Astrocyte (in vitro differentiated cells and primary cell): ENCODE measurements around the gene SLFN14. TPM values are rescaled to one million over a fixed set of nuclear protein-coding genes. Genes with fewer than 3 reads are reported as not detected.

Source experiments
- DNase-seq: peaks from one replicate; pipeline ENCODE4 v3.0.0-alpha.2; 2010; ENCODE audit warnings: low read depth
- FAIRE-seq: peaks from 2 replicates; lab custom pipeline; 2011; peaks lifted over from hg19 to GRCh38; lab: Jason Lieb, UNC
- H2AFZ ChIP-seq: 2 replicates; pipeline ENCODE4 v1.6.0; 2012; ENCODE audit warnings: low read depth, low read length, inconsistent platforms
- H3K27ac ChIP-seq: 2 replicates; pipeline ENCODE4 v1.5.1; 2011; ENCODE audit warnings: low read depth, low read length, inconsistent platforms
- H3K27me3 ChIP-seq: 2 replicates; pipeline ENCODE4 v1.6.0; 2011; ENCODE audit warnings: low read length, inconsistent platforms; ENCODE audit not compliant: insufficient read depth
- H3K36me3 ChIP-seq: 2 replicates; pipeline ENCODE4 v1.5.1; 2011; ENCODE audit warnings: low read length, inconsistent platforms; ENCODE audit not compliant: insufficient read depth
- H3K4me1 ChIP-seq: 2 replicates; pipeline ENCODE4 v1.5.1; 2011; ENCODE audit warnings: low read length, inconsistent platforms; ENCODE audit not compliant: insufficient read depth
- H3K4me2 ChIP-seq: 2 replicates; pipeline ENCODE4 v1.6.0; 2012; ENCODE audit warnings: low read length, inconsistent platforms
- H3K4me3 ChIP-seq: 2 replicates; pipeline ENCODE4 v1.5.1; 2011; ENCODE audit warnings: low read depth, mild to moderate bottlenecking, low read length, inconsistent platforms; ENCODE audit not compliant: insufficient read depth
- H3K79me2 ChIP-seq: 2 replicates; pipeline ENCODE4 v1.6.0; 2012; ENCODE audit warnings: mild to moderate bottlenecking, low read length, inconsistent platforms; ENCODE audit not compliant: insufficient read depth
- H3K9ac ChIP-seq: 2 replicates; pipeline ENCODE4 v1.6.0; 2012; ENCODE audit warnings: mild to moderate bottlenecking, low read length, inconsistent platforms
- H3K9me3 ChIP-seq: 2 replicates; pipeline ENCODE4 v1.5.1; 2012; ENCODE audit warnings: low read depth, mild to moderate bottlenecking, low read length, inconsistent platforms; ENCODE audit not compliant: insufficient read depth
- H4K20me1 ChIP-seq: 2 replicates; pipeline ENCODE4 v1.6.0; 2012; ENCODE audit warnings: low read length, inconsistent platforms; ENCODE audit not compliant: insufficient read depth
- H3K27ac Mint-ChIP-seq: one replicate; pipeline ENCODE4 v1.8.0; 2021; ENCODE audit warnings: mild to moderate bottlenecking, mixed read lengths; ENCODE audit not compliant: unreplicated experiment
- H3K27me3 Mint-ChIP-seq: one replicate; pipeline ENCODE4 v1.8.0; 2021; ENCODE audit warnings: low read depth, mixed read lengths; ENCODE audit not compliant: unreplicated experiment
- H3K36me3 Mint-ChIP-seq: one replicate; pipeline ENCODE4 v1.8.0; 2021; ENCODE audit warnings: low read depth, mixed read lengths; ENCODE audit not compliant: unreplicated experiment
- H3K4me1 Mint-ChIP-seq: one replicate; pipeline ENCODE4 v1.8.0; 2021; ENCODE audit warnings: low read depth, mixed read lengths; ENCODE audit not compliant: unreplicated experiment
- H3K4me3 Mint-ChIP-seq: one replicate; pipeline ENCODE4 v1.8.0; 2021; ENCODE audit warnings: mild to moderate bottlenecking, moderate library complexity, mixed read lengths; ENCODE audit not compliant: unreplicated experiment
- H3K9me3 Mint-ChIP-seq: one replicate; pipeline ENCODE4 v1.8.0; 2021; ENCODE audit warnings: mild to moderate bottlenecking, mixed read lengths; ENCODE audit not compliant: unreplicated experiment
- EZH2 ChIP-seq: IDR thresholded peaks from 2 replicates; pipeline ENCODE4 v1.6.1; 2012; ENCODE audit warnings: mild to moderate bottlenecking, low read length, inconsistent platforms; ENCODE audit not compliant: insufficient read depth
- total RNA-seq: library from RNA; stranded (reverse); gene quantifications from 2 replicates; pipeline ENCODE4 v1.2.1, GENCODE V29; 2021
- TF ChIP-seq, protein P1 (sequence below): IDR thresholded peaks from 2 replicates; pipeline ENCODE4 v1.5.1; 2011; ENCODE audit warnings: low read depth, mild to moderate bottlenecking, inconsistent platforms, low read length, moderate library complexity; ENCODE audit not compliant: insufficient read depth

Gene SLFN14
- total RNA-seq, 1 donor from 2014 or later = not detected

DNA sequence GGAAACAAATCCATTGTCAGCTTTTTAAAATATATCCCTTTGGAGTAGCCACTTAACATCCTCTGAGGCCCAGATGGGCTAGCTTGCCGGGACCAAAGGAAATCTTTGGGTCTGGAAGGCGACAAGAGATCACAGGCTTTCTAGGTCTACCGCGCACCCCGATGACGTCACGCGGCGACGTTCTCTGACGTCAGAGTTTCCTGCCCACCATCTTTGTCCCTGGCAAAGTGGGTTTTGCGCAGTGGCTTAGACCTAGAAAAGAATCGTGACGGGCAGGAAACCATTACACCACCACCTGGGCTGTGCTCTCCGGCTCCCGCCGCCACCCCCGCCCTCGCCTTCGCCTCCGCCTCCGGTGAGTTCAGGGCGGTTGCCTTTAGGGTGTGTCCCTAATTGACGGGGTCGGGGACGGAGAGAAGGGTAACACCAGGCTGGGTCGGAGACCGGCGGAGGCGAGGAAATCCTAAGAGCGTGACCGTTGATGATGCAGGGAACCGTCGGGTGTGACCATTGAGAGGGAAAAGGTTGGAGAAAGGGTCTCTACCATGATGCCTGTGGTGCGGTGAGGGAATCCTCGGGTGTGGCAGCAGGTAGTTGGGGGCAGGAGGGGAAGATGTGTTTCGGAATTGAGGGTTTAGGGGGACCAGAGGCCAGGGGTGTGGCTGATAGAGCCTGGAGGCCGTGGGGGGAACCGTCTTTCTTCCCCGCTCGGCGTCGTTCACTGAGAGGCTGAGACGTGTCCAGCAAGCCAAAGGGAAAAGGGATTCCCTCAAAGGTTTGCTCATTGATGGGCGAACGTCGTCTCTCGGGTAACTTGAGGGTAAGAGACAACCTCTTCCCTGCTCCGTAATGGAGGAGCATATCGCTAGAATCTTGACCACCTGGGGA lies 26.7 kb upstream of the SLFN14 start, which contains the start of gene AP2B1:
TSS of gene AP2B1 (plus strand) at position 249 of the 888 bp plus-strand sequence. CDS start 6,709 bp downstream, outside the sequence.
- Mint-ChIP-seq H3K9me3 (no peaks in the 10 kb centered on the region), H3K27ac (peak within 1 kb of the TSS; percentile 99), H3K36me3 (peaks cover 3% of the 10 kb centered on the region), H3K4me3 (peak within 1 kb of the TSS; percentile 100), H3K27me3 (peaks cover 9% of the 10 kb centered on the region), H3K4me1 (peaks cover 9% of the 10 kb centered on the region)
- H3K9ac ChIP-seq = peak within 1 kb of the TSS; percentile 99
- H3K36me3 ChIP-seq = no peaks in the 10 kb centered on the region
- peak within 1 kb of the TSS; percentile 94 for H3K27ac ChIP-seq
- H2AFZ ChIP-seq = peak within 1 kb of the TSS; percentile 86
- FAIRE-seq (peak; percentile 74), DNase-seq (peak; percentile 89)
- H3K9me3 ChIP-seq = no peaks in the 10 kb centered on the region
- H3K4me1 ChIP-seq = peaks cover 9% of the 10 kb centered on the region
- no peaks in the 10 kb centered on the region for H3K27me3 ChIP-seq
- H3K4me2 ChIP-seq = peak within 1 kb of the TSS; percentile 98
- peaks cover 52% of the 10 kb centered on the region for H3K79me2 ChIP-seq
- peaks cover 36% of the 10 kb centered on the region for H4K20me1 ChIP-seq
- TF ChIP-seq, protein P1, sequence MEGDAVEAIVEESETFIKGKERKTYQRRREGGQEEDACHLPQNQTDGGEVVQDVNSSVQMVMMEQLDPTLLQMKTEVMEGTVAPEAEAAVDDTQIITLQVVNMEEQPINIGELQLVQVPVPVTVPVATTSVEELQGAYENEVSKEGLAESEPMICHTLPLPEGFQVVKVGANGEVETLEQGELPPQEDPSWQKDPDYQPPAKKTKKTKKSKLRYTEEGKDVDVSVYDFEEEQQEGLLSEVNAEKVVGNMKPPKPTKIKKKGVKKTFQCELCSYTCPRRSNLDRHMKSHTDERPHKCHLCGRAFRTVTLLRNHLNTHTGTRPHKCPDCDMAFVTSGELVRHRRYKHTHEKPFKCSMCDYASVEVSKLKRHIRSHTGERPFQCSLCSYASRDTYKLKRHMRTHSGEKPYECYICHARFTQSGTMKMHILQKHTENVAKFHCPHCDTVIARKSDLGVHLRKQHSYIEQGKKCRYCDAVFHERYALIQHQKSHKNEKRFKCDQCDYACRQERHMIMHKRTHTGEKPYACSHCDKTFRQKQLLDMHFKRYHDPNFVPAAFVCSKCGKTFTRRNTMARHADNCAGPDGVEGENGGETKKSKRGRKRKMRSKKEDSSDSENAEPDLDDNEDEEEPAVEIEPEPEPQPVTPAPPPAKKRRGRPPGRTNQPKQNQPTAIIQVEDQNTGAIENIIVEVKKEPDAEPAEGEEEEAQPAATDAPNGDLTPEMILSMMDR = no peak
- no peak for TF ChIP-seq EZH2
- peak within 1 kb of the TSS; percentile 100 for H3K4me3 ChIP-seq

DNA sequence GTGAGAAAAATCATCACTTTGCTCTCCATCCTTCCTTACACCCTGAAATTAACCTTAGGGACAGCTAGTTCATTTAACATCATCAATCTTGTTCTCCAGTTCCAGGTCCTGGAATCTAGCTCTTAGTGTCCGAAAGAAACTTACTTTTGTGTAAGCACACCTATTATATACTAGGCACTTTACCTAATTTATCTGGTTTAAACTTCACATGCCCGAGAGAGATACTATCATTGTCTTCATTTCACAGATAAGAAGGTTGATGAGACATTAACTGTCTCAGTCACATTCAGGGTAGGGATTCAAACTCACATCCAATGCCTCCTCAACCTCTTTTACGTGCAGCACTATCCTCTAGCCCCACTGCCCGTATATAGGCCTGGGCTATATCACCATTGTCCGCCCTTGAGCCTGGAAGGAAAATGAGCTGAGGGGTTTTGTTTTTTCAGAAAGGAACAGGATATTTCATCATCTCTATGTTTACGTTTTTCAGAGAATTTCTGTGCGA lies 26.0 kb upstream of the SLFN14 start:
- H3K36me3 Mint-ChIP-seq = peaks cover 3% of the 10 kb centered on the region
- no peaks in the 10 kb centered on the region for H3K9me3 ChIP-seq
- no peaks in the 10 kb centered on the region for H3K27me3 ChIP-seq
- H3K27ac Mint-ChIP-seq = peak overlapping the region; percentile 99
- H3K36me3 ChIP-seq = no peaks in the 10 kb centered on the region
- H3K4me3 Mint-ChIP-seq = peak overlapping the region; percentile 100
- no peak for FAIRE-seq
- H2AFZ ChIP-seq = peak overlapping the region; percentile 86
- H3K27me3 Mint-ChIP-seq = peaks cover 9% of the 10 kb centered on the region
- H3K9me3 Mint-ChIP-seq = no peaks in the 10 kb centered on the region
- H3K27ac ChIP-seq = peak overlapping the region; percentile 94
- peaks cover 29% of the 10 kb centered on the region for H4K20me1 ChIP-seq
- peaks cover 45% of the 10 kb centered on the region for H3K79me2 ChIP-seq
- peaks cover 9% of the 10 kb centered on the region for H3K4me1 Mint-ChIP-seq
- peaks cover 9% of the 10 kb centered on the region for H3K4me1 ChIP-seq
- DNase-seq = no peak
- peak overlapping the region; percentile 99 for H3K9ac ChIP-seq
- TF ChIP-seq, protein P1 = no peak
- peak overlapping the region; percentile 98 for H3K4me2 ChIP-seq
- H3K4me3 ChIP-seq = peak overlapping the region; percentile 100

DNA sequence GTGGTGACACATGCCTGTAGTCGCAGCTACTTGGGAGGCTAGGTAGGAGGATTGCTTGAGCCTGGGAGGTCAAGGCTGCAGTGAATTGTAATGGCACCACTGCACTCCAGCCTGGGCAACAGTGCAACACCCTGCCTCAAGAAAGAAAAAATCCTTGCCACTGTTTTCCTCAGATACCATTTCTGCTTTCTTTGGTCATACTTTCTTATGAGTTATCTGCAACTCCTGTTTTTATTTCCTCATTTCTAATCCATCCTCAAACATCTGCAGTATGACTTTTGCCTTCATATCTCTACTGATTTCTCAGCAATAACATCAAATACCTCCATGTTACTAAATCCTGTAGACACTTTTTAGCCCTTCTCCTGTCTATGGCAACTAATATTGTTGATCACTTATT lies 23.4 kb upstream of the SLFN14 start:
- H3K27ac Mint-ChIP-seq = no peak overlapping the region
- no peaks in the 10 kb centered on the region for H3K9me3 ChIP-seq
- TF ChIP-seq EZH2 = no peak
- TF ChIP-seq, protein P1 = no peak
- peaks cover 9% of the 10 kb centered on the region for H3K27me3 Mint-ChIP-seq
- peaks cover 6% of the 10 kb centered on the region for H4K20me1 ChIP-seq
- H3K4me1 Mint-ChIP-seq = peaks cover under 1% of the 10 kb centered on the region
- DNase-seq (no peak), FAIRE-seq (no peak)
- no peak overlapping the region for H3K4me3 ChIP-seq
- H3K36me3 ChIP-seq = no peaks in the 10 kb centered on the region
- no peaks in the 10 kb centered on the region for H3K27me3 ChIP-seq
- H3K9ac ChIP-seq = no peak overlapping the region
- peaks cover 4% of the 10 kb centered on the region for H3K4me1 ChIP-seq
- no peaks in the 10 kb centered on the region for H3K9me3 Mint-ChIP-seq
- H2AFZ ChIP-seq = no peak overlapping the region
- H3K4me3 Mint-ChIP-seq = no peak overlapping the region
- peaks cover 3% of the 10 kb centered on the region for H3K36me3 Mint-ChIP-seq
- no peak overlapping the region for H3K27ac ChIP-seq
- H3K4me2 ChIP-seq = no peak overlapping the region
- peaks cover 20% of the 10 kb centered on the region for H3K79me2 ChIP-seq
